Fibroblast of lung (primary cell): ENCODE results near the gene BMP7.

Source experiments
- EZH2 ChIP-seq: IDR thresholded peaks from 2 replicates; pipeline ENCODE4 v1.5.1; 2012; ENCODE audit warnings: low read length, control low read depth, mild to moderate bottlenecking; ENCODE audit errors: missing control alignments
- TF ChIP-seq, protein P1 (sequence below), 2 donors: IDR thresholded peaks in 1 of 2; conservative IDR thresholded peaks in 1 of 2; 1 replicate in 1 of 2; 2 replicates in 1 of 2; pipeline ENCODE4 v1.5.1; 2011 to 2012; ENCODE audit warnings: low read length in 2 of 2, control low read depth in 1 of 2, inconsistent platforms in 1 of 2, low read depth in 1 of 2, mild to moderate bottlenecking in 1 of 2

DNA sequence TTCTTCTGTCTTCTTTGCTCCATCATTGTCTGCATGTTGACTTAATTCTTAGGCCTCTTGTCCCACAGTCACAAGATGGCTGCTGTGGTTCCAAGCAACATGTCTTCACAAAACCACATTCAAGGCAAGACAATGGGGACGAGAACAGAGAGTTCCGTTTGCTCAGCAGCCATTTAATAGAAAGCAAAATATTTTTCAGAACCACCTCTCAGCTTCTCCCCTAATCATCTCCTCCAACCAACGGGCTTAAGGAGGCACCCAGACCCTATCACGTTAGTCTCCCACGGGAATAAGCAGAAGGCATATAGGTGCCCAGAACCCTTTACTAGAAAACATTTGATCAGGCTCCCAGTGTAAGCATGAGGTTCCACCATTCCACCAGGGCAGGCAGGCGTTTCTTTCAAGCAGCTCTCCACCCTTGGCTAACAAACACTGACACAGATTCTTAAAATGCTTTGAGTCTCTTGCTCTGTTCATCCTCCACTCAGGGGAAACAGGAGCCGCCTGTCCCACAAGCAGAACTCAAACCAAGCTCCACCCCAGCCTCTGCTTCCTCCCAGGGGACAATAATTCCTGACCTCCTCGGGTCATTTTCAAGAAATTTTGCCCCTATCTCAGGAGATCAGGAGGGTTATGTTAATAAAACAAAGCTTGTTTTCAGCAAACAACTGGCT is 19.0 kb downstream of the BMP7 start:
- TF ChIP-seq, protein P1, sequence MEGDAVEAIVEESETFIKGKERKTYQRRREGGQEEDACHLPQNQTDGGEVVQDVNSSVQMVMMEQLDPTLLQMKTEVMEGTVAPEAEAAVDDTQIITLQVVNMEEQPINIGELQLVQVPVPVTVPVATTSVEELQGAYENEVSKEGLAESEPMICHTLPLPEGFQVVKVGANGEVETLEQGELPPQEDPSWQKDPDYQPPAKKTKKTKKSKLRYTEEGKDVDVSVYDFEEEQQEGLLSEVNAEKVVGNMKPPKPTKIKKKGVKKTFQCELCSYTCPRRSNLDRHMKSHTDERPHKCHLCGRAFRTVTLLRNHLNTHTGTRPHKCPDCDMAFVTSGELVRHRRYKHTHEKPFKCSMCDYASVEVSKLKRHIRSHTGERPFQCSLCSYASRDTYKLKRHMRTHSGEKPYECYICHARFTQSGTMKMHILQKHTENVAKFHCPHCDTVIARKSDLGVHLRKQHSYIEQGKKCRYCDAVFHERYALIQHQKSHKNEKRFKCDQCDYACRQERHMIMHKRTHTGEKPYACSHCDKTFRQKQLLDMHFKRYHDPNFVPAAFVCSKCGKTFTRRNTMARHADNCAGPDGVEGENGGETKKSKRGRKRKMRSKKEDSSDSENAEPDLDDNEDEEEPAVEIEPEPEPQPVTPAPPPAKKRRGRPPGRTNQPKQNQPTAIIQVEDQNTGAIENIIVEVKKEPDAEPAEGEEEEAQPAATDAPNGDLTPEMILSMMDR (conservative IDR thresholded peaks at IDR 0.05 in 1 of 2, IDR thresholded peaks at IDR 0.05 in 1 of 2; ENCODE audit: low read depth in 1 of 2, low read length in 2 of 2): no peak
- TF ChIP-seq EZH2: no peak
